ENCODE measurements around the gene YJU2.

DNA sequence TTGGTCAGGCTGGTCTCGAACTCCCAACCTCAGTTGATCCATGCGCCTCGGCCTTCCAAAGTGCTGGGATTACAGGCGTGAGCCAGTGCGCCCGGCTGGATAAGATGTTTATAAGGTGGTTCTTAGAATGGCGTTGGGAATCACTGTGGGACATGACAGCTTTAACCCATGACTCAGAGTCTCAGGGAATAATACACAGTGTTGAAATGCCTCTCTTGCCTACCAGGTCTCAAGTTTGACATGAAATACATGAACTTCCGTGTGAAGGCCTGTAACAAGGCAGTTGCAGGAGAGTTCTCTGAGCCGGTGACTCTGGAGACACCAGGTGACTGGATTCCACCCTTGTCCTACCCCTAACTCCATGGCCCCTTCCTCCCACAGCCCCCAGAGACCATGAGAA, 70.1 kb downstream of the YJU2 start:
- TF ChIP-seq CTCF (IDR thresholded peaks at IDR 0.05) (no peak), EP300 (IDR thresholded peaks at IDR 0.05) (no peak), POLR2A (IDR thresholded peaks at IDR 0.05) (no peak)

Measured in tibial nerve (tissue), 4 donors.